ENCODE data around the gene PFDN6.

PFDN6 gene

GRCh38 chr6:33295621-33296369, 6.4 kb downstream of the PFDN6 start:
- no peak for DNase-seq (ENCODE audit: low read depth)

- DNase-seq (ENCODE audit: low read depth), result no peak
Measured at GRCh38 chr6:33296797-33297405, 7.5 kb downstream of the PFDN6 start.

GRCh38 chr6:33297406-33297955, 8.1 kb downstream of the PFDN6 start:
- DNase-seq (ENCODE audit: low read depth), result no peak

- peak; percentile 91 for DNase-seq (ENCODE audit: low read depth)
Measured at GRCh38 chr6:33297956-33298772, 8.8 kb downstream of the PFDN6 start.

- peak; percentile 60 for DNase-seq (ENCODE audit: low read depth)
Measured at GRCh38 chr6:33298773-33299236, 9.4 kb downstream of the PFDN6 start, which contains the start of gene RGL2. Gene RGL2 (minus strand): TSS chr6:33298942. CDS start chr6:33298610, 332 bp downstream.

GRCh38 chr6:33299237-33299944, 10.0 kb downstream of the PFDN6 start:
- peak; percentile 88 for DNase-seq (ENCODE audit: low read depth)

- DNase-seq (ENCODE audit: low read depth), result no peak
Measured at GRCh38 chr6:33301877-33302276, 12.5 kb downstream of the PFDN6 start.

GRCh38 chr6:33304216-33304615, 14.8 kb downstream of the PFDN6 start:
- DNase-seq (ENCODE audit: low read depth), result no peak

GRCh38 chr6:33305052-33305451, 15.7 kb downstream of the PFDN6 start:
- DNase-seq (ENCODE audit: low read depth), result no peak

GRCh38 chr6:33306356-33306755, 17.0 kb downstream of the PFDN6 start:
- no peak for DNase-seq (ENCODE audit: low read depth)

GRCh38 chr6:33312361-33313104, 23.1 kb downstream of the PFDN6 start:
- peak; percentile 64 for DNase-seq (ENCODE audit: low read depth)

- no peak for DNase-seq (ENCODE audit: low read depth)
Measured at GRCh38 chr6:33313105-33313708, 23.8 kb downstream of the PFDN6 start.

- no peak for DNase-seq (ENCODE audit: low read depth)
Measured at GRCh38 chr6:33313709-33314514, 24.5 kb downstream of the PFDN6 start, which contains the start of gene TAPBP. Gene TAPBP (minus strand): TSS chr6:33314078. CDS start chr6:33314041, 37 bp downstream.

- peak; percentile 74 for DNase-seq (ENCODE audit: low read depth)
Measured at GRCh38 chr6:33314515-33314942, 25.1 kb downstream of the PFDN6 start.

GRCh38 chr6:33314943-33315792, 25.8 kb downstream of the PFDN6 start:
- DNase-seq (ENCODE audit: low read depth), result no peak

- no peak for DNase-seq (ENCODE audit: low read depth)
Measured at GRCh38 chr6:33315793-33316602, 26.6 kb downstream of the PFDN6 start.

GRCh38 chr6:33316603-33317418, 27.4 kb downstream of the PFDN6 start:
- DNase-seq (ENCODE audit: low read depth), result no peak
